ENCODE data around the gene NPLOC4.

- TF ChIP-seq CTCF (IDR thresholded peaks at IDR 0.05; ENCODE audit: insufficient read depth, low read length) (no peak), REST (IDR thresholded peaks at IDR 0.05; ENCODE audit: insufficient replicate concordance, low read depth) (no peak)
Measured at GRCh38 chr17:81656118-81656743, 19.3 kb upstream of the NPLOC4 start, which contains the start of gene PDE6G.

Measured in HL-60 (cell line).